Erythroblast (primary cell): Measurements from ENCODE around the gene DMD.

Experiments used
- GATA1 ChIP-seq: IDR thresholded peaks from 2 replicates; pipeline ENCODE4 v1.6.1; 2011; ENCODE audit warnings: low read depth, mild to moderate bottlenecking, control low read depth, low read length, moderate library complexity
- POLR2A ChIP-seq: IDR thresholded peaks from 2 replicates; pipeline ENCODE4 v1.6.1; 2011; ENCODE audit warnings: mild to moderate bottlenecking, low read length

GRCh38 chrX:33175201-33175600, 36.1 kb downstream of the DMD start:
- TF ChIP-seq POLR2A (no peak), GATA1 (no peak)
